ENCODE measurements around the gene SLC38A5. TPM values are rescaled to one million over a fixed set of nuclear protein-coding genes. Genes with fewer than 3 reads are reported as not detected.

The SLC38A5 gene
- total and polyA plus RNA-seq, 9 of the 15 experiments (the other 6 are each of a cell fraction or from before 2014, with no cell fraction given) = 9.3 to 228 (median 142) TPM

GRCh38 chrX:48475774-48476577 is 5.9 kb upstream of the SLC38A5 start, which contains the start of gene FTSJ1 (continued):
- TF ChIP-seq SFPQ (IDR thresholded peaks at IDR 0.05; ENCODE audit: low read depth, low read length) (no peak), ZNF699 (CRISPR knock-in tag; IDR thresholded peaks at IDR 0.05; ENCODE audit: insufficient replicate concordance) (no peak), ZC3H8 (IDR thresholded peaks at IDR 0.05) (no peak), TARDBP (IDR thresholded peaks at IDR 0.05) (0 out of 2 replicates have a peak, but pooled peaks have one; percentile 69), ZFP1 (CRISPR knock-in tag; IDR thresholded peaks at IDR 0.05) (no peak), ZNF354B (CRISPR knock-in tag; IDR thresholded peaks at IDR 0.05) (no peak), SUPT5H (IDR thresholded peaks at IDR 0.05) (peak; percentile 56), FOXO4 (CRISPR knock-in tag; IDR thresholded peaks at IDR 0.05) (no peak), KLF16 (IDR thresholded peaks at IDR 0.05) (no peak), ZNF589 (CRISPR knock-in tag; IDR thresholded peaks at IDR 0.05; ENCODE audit: low read depth) (no peak), ZNF184 (CRISPR knock-in tag; IDR thresholded peaks at IDR 0.05) (no peak), STAT6 (CRISPR knock-in tag; IDR thresholded peaks at IDR 0.05) (no peak), ARID3B (CRISPR knock-in tag; IDR thresholded peaks at IDR 0.05; ENCODE audit: borderline replicate concordance) (no peak), ZNF12 (CRISPR knock-in tag; IDR thresholded peaks at IDR 0.05) (no peak), ZBTB1 (CRISPR knock-in tag; IDR thresholded peaks at IDR 0.05; ENCODE audit: borderline replicate concordance, low read depth) (no peak), SOX6 (IDR thresholded peaks at IDR 0.05) (peak; percentile 59), ZKSCAN8 (CRISPR knock-in tag; IDR thresholded peaks at IDR 0.05) (no peak), ZFP30 (CRISPR knock-in tag; IDR thresholded peaks at IDR 0.05; ENCODE audit: borderline replicate concordance) (no peak), CREB3 (tag; conservative IDR thresholded peaks at IDR 0.05; ENCODE audit: low read depth) (no peak), DIDO1 (tag; IDR thresholded peaks at IDR 0.05; ENCODE audit: low read depth) (peak; percentile 61; the same call in 1 of the 2 replicates)

All from K562 (cell line).